SK-N-SH treated with all-trans-retinoic acid at 6 μM for 48 hours (cell line): ENCODE data around the gene ARID5A.

ENCODE experiments used
- RARB ChIP-seq: fragments of 250-450 bp; sonication (Bioruptor Pico); IDR thresholded peaks from 2 replicates; pipeline ENCODE4 v1.8.0; 2021; ENCODE audit warnings: mild to moderate bottlenecking, moderate library complexity
- TCF4 ChIP-seq: fragments of 250-450 bp; sonication (Bioruptor Pico); IDR thresholded peaks from 2 replicates; pipeline ENCODE4 v1.8.0; 2021; ENCODE audit warnings: mild to moderate bottlenecking, moderate library complexity, borderline replicate concordance

- no peak for TF ChIP-seq TCF4 (CRISPR knock-in tag)
- no peak for TF ChIP-seq RARB (CRISPR knock-in tag)
These were observed 42.4 kb upstream of the ARID5A start for GRCh38 chr2:96494188-96494587.
